ENCODE measurements around the gene SLC8A1. TPM values are rescaled to one million over a fixed set of nuclear protein-coding genes. Genes with fewer than 3 reads are reported as not detected.

Gene SLC8A1
- total RNA-seq, 2 donors from 2014 or later: 105 to 121 TPM

- intact Hi-C loops (cut with DNase I): no loop called here
These were observed 183.3 kb downstream of the SLC8A1 start for GRCh38 chr2:40268566-40268965.

DNA sequence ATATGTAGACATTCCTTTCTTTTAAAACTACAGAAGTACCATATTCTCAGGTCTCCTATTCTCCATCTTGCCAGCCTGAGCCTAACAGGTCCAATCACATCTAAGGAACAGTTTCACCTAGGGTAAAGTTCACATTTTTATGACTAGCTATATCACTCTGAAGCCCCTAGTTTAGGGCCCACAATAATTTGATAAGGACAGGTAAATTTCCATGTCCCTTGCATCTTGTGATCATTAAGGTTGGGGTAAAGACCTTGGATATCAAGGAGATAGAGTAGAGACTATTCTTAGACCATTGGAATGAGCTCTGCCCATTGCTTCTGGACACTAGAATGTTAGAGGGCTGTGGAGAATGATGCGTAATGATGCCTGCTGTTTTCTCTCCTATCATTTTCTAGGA lies 185.7 kb downstream of the SLC8A1 start:
- DNase-seq (ENCODE audit: low spot score): no peak
- intact Hi-C loops (cut with DNase I): no loop called here

More at GRCh38 chr2:40268566-40268965, 183.3 kb downstream of the SLC8A1 start:
- DNase-seq (ENCODE audit: low spot score): no peak

- intact Hi-C loops (cut with DNase I): no loop called here
- DNase-seq (ENCODE audit: low spot score): no peak
These were observed 186.3 kb downstream of the SLC8A1 start for GRCh38 chr2:40265602-40266001.

DNA sequence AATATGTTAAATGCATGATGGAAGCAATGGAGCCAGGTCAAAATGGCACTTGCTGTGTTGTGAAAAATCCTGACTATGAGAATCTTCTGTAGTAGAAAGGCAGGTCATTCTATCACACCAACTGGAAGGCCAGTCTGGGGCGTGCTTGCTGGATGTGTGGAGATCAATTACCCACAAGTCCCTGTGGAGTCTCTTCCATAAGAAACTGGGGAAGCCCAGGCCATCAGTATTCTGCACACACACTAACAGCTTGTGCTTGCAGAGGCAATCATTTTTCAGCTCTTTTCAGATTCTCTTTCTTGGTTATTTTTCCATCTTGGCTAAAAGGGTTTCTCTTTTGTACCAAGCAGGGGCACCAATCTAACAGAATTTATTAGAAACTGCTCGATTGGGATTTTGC lies 190.8 kb downstream of the SLC8A1 start:
- no peak for DNase-seq (ENCODE audit: low spot score)
- intact Hi-C loops (cut with DNase I): no loop called here

DNA sequence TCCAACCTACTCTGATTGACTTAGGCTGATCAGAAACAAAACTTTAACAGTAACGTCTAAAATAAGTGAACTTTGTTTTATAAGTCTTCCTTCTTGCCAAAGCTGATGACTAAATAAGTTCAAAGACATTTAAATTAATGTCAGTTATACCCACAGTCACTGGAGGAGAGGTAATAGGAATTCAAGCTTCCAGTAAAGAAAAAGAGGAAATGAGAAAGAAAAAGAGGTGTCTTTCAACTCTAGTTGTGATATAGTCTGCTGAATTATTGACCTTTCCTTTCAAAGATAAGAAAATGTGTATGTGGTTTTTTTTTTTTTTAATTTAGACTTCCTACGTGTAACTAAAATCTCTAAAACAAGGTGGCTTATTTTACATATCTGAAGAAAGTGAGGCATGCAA lies 191.5 kb downstream of the SLC8A1 start:
- no peak for DNase-seq (ENCODE audit: low spot score)
- intact Hi-C loops (cut with DNase I): no loop called here

- intact Hi-C loops (cut with DNase I): no loop called here
- no peak for DNase-seq (ENCODE audit: low spot score)
These were observed 192.0 kb downstream of the SLC8A1 start for GRCh38 chr2:40259900-40260299.

DNA sequence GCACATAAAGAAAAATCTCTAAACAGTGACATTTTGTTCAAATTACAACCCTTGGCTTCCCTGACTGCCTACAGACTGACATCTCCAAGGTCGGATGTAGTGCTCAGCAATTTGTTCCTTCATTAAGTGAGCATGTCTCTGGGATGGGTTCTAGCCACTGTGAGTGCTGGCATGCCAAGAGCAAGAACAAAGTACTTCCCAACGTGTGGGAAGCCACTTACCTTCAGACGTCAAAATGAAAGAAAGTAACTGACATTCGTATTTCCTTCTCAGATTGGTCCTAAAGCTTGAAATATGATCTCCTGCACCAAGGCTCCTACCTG lies 193.8 kb downstream of the SLC8A1 start:
- no peak for DNase-seq (ENCODE audit: low spot score)

GRCh38 chr2:40257340-40258134 lies 194.4 kb downstream of the SLC8A1 start:
- no peak for DNase-seq (ENCODE audit: low spot score)
- intact Hi-C loops (cut with DNase I): no loop called here

More for the DNA sequence above, 193.8 kb downstream of the SLC8A1 start:
- intact Hi-C loops (cut with DNase I): no loop called here

DNA sequence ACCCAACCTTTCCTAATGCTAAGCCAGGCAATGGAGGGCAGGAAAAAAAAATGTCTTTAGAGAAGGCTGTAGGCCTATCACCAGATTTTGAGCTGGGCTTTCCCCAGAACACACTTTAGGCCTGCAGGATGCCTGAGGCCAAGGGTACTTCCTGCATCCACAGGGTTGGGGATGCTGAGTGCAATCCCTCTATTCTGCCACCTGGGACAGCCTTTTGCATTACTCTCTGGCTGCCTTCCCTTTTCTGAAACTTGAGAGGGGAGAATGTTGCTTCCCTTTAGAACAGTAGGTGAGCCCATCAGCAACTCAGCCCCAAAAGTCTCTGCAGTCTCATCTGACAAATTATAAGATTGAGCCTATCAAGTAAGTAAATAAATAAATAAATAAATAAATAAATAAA lies 195.2 kb downstream of the SLC8A1 start:
- no peak for DNase-seq (ENCODE audit: low spot score)
- intact Hi-C loops (cut with DNase I): no loop called here

DNA sequence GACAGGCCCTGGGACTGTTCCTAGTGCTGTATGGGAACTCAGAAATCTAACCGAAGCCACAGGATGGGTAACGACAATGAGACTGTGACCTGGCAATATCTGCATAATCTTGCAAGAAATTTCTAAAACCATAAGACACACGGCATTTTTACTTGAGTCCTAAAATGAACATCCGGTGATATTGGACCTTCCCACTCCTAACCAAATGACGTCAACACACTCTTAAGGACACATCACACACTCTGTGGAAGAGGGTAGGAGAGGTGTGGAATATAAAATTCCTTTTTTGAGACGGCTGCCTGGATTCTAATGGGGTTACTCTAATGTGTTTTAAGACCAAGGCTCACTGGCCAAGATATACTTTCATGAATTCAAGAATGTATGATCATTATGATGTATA lies 195.9 kb downstream of the SLC8A1 start:
- DNase-seq (ENCODE audit: low spot score): no peak
- intact Hi-C loops (cut with DNase I): no loop called here

DNA sequence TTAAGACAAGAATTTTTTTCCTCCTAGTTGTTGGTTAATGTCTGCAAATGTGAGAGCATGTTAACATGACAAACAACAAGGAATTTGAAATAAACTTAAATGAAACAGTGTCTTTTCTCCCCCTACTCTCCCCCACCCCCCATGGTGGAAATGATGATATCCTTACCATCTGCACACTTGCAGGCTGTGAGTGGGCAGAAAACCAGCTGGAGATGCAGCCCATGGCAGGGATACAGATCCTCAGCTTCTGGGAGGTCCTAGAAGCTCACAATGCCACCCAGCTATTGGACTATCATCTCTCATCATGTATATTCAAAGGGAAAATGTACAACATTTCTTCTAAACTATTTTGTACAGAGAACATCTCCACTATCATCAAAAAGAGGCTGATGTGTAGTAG lies 196.8 kb downstream of the SLC8A1 start:
- intact Hi-C loops (cut with DNase I): no loop called here

DNA sequence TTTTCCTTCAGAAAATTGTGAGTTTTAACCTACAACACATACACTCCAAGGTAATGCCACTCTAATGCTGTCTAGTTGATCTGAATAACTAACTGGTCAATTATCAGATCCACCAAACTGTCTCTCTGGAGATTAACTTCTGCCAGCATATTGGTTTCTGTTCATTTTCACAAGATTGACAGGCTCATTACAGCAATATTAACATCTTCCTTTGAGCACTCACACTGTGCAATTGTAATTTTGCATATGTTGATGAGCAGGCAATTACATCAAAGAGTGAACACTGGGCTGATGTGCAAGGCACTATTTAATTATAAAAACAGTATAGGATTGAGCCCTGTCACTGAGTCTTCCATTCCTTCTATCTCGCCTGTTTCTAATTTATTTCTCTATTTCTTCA lies 197.3 kb downstream of the SLC8A1 start:
- no peak for DNase-seq (ENCODE audit: low spot score)
- intact Hi-C loops (cut with DNase I): no loop called here

More for the DNA sequence above, 196.8 kb downstream of the SLC8A1 start:
- DNase-seq (ENCODE audit: low spot score): no peak

DNA sequence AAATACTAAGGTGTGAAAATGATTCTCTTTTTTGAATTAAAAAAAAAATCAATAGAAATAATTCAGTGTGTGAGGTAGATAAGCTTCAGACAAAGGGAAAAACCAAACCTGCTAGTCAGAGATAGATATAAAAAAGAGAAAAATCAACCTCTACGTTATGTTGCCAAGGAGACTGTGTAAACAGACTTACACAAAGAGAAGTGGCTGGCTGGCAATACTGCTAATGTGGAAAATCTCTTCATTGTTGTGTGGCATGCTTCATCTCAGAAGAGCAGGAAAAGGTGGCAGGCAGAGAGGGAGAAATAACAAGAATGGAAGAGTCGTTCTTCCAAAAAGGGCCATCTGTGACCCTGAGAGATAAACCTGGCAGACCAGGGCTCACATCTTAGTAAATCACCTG lies 200.8 kb downstream of the SLC8A1 start:
- DNase-seq (ENCODE audit: low spot score): no peak
- intact Hi-C loops (cut with DNase I): no loop called here

GRCh38 chr2:40249577-40249976 lies 202.3 kb downstream of the SLC8A1 start:
- no peak for DNase-seq (ENCODE audit: low spot score)
- intact Hi-C loops (cut with DNase I): no loop called here

DNA sequence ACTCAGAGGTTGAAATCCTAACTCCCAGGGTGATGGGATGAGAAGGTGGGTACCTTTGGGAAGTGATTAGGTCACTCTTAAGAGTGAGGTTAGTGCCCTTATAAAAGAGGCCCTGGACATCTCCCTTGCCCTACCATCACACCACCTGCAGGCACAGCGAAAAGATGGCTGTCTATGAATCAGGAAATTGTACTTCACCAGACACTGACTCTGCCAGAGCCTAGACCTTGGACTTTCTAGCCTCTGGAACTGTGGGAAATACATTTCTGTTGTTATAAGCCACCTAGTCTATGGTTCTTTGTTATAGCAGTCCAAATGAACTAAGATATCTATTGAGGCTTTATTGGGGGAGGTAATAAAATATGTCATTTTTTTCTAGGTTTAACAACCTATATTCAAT lies 203.6 kb downstream of the SLC8A1 start:
- intact Hi-C loops (cut with DNase I): no loop called here
- DNase-seq (ENCODE audit: low spot score): no peak

GRCh38 chr2:40244675-40245074 lies 207.2 kb downstream of the SLC8A1 start:
- intact Hi-C loops (cut with DNase I): no loop called here
- DNase-seq (ENCODE audit: low spot score): peak; percentile 79

DNA sequence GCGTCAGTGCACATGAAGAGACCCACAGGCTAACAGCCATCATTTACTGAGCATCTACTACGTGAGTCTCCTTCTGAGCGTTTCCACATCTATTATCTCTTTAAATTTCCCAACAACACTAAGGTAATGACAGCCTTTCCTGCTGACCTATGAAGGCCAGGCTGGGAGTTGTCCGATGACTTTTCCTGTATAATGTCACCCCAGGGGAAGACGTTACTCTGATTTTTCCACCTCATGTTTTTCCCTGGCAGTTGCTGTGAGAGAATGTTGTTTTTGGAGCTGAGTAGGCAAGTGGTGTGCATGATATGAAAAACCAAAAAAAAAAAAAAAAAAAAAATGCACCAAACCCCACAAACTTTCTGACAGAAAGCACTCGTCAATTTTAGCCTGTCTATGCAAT lies 207.6 kb downstream of the SLC8A1 start:
- no peak for DNase-seq (ENCODE audit: low spot score)
- intact Hi-C loops (cut with DNase I): no loop called here

DNA sequence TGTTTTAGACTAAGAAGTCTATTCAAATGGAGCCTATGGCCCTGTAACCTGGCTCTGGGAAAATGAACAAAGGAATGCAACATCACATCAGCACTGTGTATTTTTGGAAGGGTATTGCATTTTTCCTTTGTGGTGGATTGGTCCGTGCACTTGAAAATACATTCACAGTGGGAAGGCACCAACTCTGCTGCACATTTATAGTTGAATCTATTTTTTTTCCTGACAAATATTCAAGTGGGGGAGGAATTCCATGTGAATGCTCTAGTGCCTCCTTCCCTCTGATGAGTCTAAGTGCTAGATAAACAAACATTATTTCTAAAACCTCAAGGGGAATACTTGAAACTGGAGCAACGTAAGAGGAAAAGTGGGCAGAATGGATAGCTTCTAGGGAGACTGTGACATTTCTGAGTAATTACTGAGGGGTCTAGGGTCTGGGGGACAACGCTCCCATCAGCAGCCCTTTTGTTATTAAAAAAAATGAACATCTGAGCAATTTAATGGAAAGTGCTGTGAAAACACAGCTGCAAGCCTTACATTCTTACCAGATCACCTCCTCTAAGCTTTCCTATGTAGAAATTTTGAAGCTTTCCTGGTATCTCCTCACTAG lies 208.2 kb downstream of the SLC8A1 start:
- DNase-seq (ENCODE audit: low spot score): no peak
- intact Hi-C loops (cut with DNase I): no loop called here

DNA sequence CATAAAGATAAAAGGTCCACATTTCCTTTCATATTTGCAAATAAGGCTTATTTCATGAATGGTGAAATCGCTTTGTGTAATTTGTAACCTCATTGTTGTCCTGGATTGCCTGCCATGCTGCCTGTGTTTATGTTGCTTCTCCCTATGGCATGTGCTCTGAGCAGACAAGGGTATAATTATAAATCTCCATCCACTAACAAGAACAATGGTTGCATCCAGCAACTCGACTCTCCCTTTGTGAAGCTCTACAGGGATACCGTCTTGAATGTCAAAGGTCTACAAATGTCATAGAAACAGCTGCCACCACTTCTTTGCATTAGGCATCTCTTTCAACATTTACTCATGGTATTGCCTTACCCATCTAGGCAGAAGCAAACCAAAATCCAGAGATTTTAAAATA lies 209.6 kb downstream of the SLC8A1 start:
- intact Hi-C loops (cut with DNase I): no loop called here
- DNase-seq (ENCODE audit: low spot score): no peak

- peak; percentile 96 for DNase-seq (ENCODE audit: low spot score)
- intact Hi-C loops (cut with DNase I): no loop called here
These were observed 211.8 kb downstream of the SLC8A1 start for GRCh38 chr2:40240070-40240469.

GRCh38 chr2:40230707-40231432 lies 221.0 kb downstream of the SLC8A1 start:
- DNase-seq (ENCODE audit: low spot score): no peak
- intact Hi-C loops (cut with DNase I): no loop called here

Data from posterior vena cava (tissue), 2 donors.